Caki2 (cell line): ENCODE data around the gene RAI2. TPM values are rescaled to one million over a fixed set of nuclear protein-coding genes. Genes with fewer than 3 reads are reported as not detected.
"Not testable (repeated sequence)": the region's sequence is repeated elsewhere in the genome, so short reads cannot be mapped to it uniquely, and the experiment has no call there.

ENCODE experiments used
- DNase-seq: peaks from one replicate; pipeline ENCODE4 v3.0.0-alpha.2; 2015; ENCODE audit warnings: low read depth
- in situ Hi-C: cut with HindIII; loops from 2 replicates; pipeline ENCODE4 v1.10.0; 2016; ENCODE audit warnings: low sequenced_read_pairs, low pct_unique_long_range_greater_than_20kb, mixed read lengths
- total RNA-seq: library from RNA; depleted of rRNA; stranded (reverse); fragments of >200 nt; shearing (Covaris generic); gene quantifications from 2 replicates; pipeline ENCODE4 v1.2.3, GENCODE V29; 2014; ENCODE audit warnings: low replicate concordance

Gene RAI2
- total RNA-seq, 1 experiment from 2014 or later, result 0.24 TPM

- no peak for DNase-seq
- in situ Hi-C loops, result no loop called here
Measured at GRCh38 chrX:17801431-17801830, 59.7 kb downstream of the RAI2 start.

GRCh38 chrX:17798921-17799320 is 62.2 kb downstream of the RAI2 start:
- no peak for DNase-seq
- in situ Hi-C loops, result no loop called here

- no peak for DNase-seq
- in situ Hi-C loops, result no loop called here
Measured at GRCh38 chrX:17792826-17793225, 68.3 kb downstream of the RAI2 start.

- DNase-seq, result no peak
- in situ Hi-C loops, result no loop called here
Measured at GRCh38 chrX:17788956-17789562, 72.0 kb downstream of the RAI2 start.

GRCh38 chrX:17788439-17788838 is 72.7 kb downstream of the RAI2 start:
- peak; percentile 28 for DNase-seq

GRCh38 chrX:17787557-17787956 is 73.5 kb downstream of the RAI2 start:
- no peak for DNase-seq
- in situ Hi-C loops, result no loop called here

More at GRCh38 chrX:17788439-17788838, 72.7 kb downstream of the RAI2 start:
- in situ Hi-C loops, result no loop called here

GRCh38 chrX:17786554-17787347 is 74.3 kb downstream of the RAI2 start:
- peak; percentile 39 for DNase-seq
- in situ Hi-C loops, result not testable (repeated sequence)

- in situ Hi-C loops, result no loop called here
- no peak for DNase-seq
Measured at GRCh38 chrX:17779434-17779833, 81.7 kb downstream of the RAI2 start.

- in situ Hi-C loops, result no loop called here
- DNase-seq, result no peak
Measured at GRCh38 chrX:17778997-17779396, 82.1 kb downstream of the RAI2 start.

GRCh38 chrX:17774053-17774452 is 87.0 kb downstream of the RAI2 start:
- in situ Hi-C loops, result no loop called here
- DNase-seq, result no peak

- in situ Hi-C loops, result no loop called here
- DNase-seq, result no peak
Measured at GRCh38 chrX:17773221-17773876, 87.7 kb downstream of the RAI2 start.

- DNase-seq, result no peak
- in situ Hi-C loops, result no loop called here
Measured at GRCh38 chrX:17769701-17770269, 91.3 kb downstream of the RAI2 start.

- in situ Hi-C loops, result no loop called here
- DNase-seq, result no peak
Measured at GRCh38 chrX:17768997-17769396, 92.1 kb downstream of the RAI2 start.

- in situ Hi-C loops, result no loop called here
- no peak for DNase-seq
Measured at GRCh38 chrX:17767734-17768133, 93.4 kb downstream of the RAI2 start.

- in situ Hi-C loops, result no loop called here
- no peak for DNase-seq
Measured at GRCh38 chrX:17759990-17760389, 101.1 kb downstream of the RAI2 start.

GRCh38 chrX:17758382-17758781 is 102.7 kb downstream of the RAI2 start:
- DNase-seq, result no peak
- in situ Hi-C loops, result no loop called here

GRCh38 chrX:17750436-17750835 is 110.7 kb downstream of the RAI2 start:
- in situ Hi-C loops, result no loop called here
- no peak for DNase-seq
